H9 (cell line): ENCODE measurements around the gene TFAM. TPM values are rescaled to one million over a fixed set of nuclear protein-coding genes. Genes with fewer than 3 reads are reported as not detected.

Source experiments
- DNase-seq: peaks from one replicate; pipeline ENCODE4 v3.0.0-alpha.2; 2017
- H2AFZ ChIP-seq: one replicate; pipeline ENCODE4 v1.6.1; 2013; ENCODE audit warnings: mild to moderate bottlenecking, low read length, control low read depth, moderate library complexity
- H2AK5ac ChIP-seq: 2 replicates; pipeline ENCODE4 v1.6.1; 2013; ENCODE audit warnings: low read length, control low read depth, mixed read lengths; ENCODE audit not compliant: insufficient read length
- H2BK120ac ChIP-seq: one replicate; pipeline ENCODE4 v1.6.1; 2013; ENCODE audit warnings: low read depth, mild to moderate bottlenecking, low read length, control low read depth, inconsistent platforms; ENCODE audit not compliant: poor library complexity, severe bottlenecking
- H2BK12ac ChIP-seq: 2 replicates; pipeline ENCODE4 v1.6.1; 2013; ENCODE audit warnings: low read length, control low read depth, mixed read lengths, low read depth; ENCODE audit not compliant: insufficient read length
- H2BK15ac ChIP-seq: 2 replicates; pipeline ENCODE4 v1.6.1; 2013; ENCODE audit warnings: low read depth, low read length, control low read depth
- H2BK20ac ChIP-seq: one replicate; pipeline ENCODE4 v1.6.1; 2013; ENCODE audit warnings: low read depth, mild to moderate bottlenecking, low read length, control low read depth, inconsistent platforms; ENCODE audit not compliant: poor library complexity, severe bottlenecking
- H2BK5ac ChIP-seq: 2 replicates; pipeline ENCODE4 v1.6.1; 2013; ENCODE audit warnings: low read length, control low read depth, mixed read lengths; ENCODE audit not compliant: insufficient read length
- H3K14ac ChIP-seq: 2 replicates; pipeline ENCODE4 v1.6.1; 2013; ENCODE audit warnings: low read length, control low read depth; ENCODE audit not compliant: insufficient read depth
- H3K18ac ChIP-seq: 2 replicates; pipeline ENCODE4 v1.6.1; 2013; ENCODE audit warnings: low read depth, mild to moderate bottlenecking, mixed read lengths, low read length, control low read depth; ENCODE audit not compliant: insufficient read length
- H3K23ac ChIP-seq: 2 replicates; pipeline ENCODE4 v1.6.1; 2013; ENCODE audit warnings: low read length, control low read depth, mixed read lengths, low read depth; ENCODE audit not compliant: insufficient read length
- H3K23me2 ChIP-seq: 2 replicates; pipeline ENCODE4 v1.6.1; 2013; ENCODE audit warnings: low read depth, mild to moderate bottlenecking, mixed read lengths, low read length, control low read depth; ENCODE audit not compliant: insufficient read length, poor library complexity, severe bottlenecking
- H3K27ac ChIP-seq: 2 replicates; pipeline ENCODE4 v1.5.1; 2013; ENCODE audit warnings: low read length, control low read depth, mixed read lengths, low read depth; ENCODE audit not compliant: insufficient read length
- H3K27me3 ChIP-seq: 2 replicates; pipeline ENCODE4 v1.6.1; 2013; ENCODE audit warnings: low read length, control low read depth, inconsistent platforms; ENCODE audit not compliant: insufficient read depth
- H3K4ac ChIP-seq: 2 replicates; pipeline ENCODE4 v1.6.1; 2013; ENCODE audit warnings: low read depth, mild to moderate bottlenecking, control low read depth, inconsistent platforms, low read length, moderate library complexity
- H3K4me1 ChIP-seq: 2 replicates; pipeline ENCODE4 v1.6.1; 2013; ENCODE audit warnings: low read length, control low read depth, inconsistent platforms; ENCODE audit not compliant: insufficient read depth
- H3K4me2 ChIP-seq: 2 replicates; pipeline ENCODE4 v1.6.1; 2013; ENCODE audit warnings: low read length, control low read depth, mixed read lengths; ENCODE audit not compliant: insufficient read length, insufficient read depth
- H3K56ac ChIP-seq: 2 replicates; pipeline ENCODE4 v1.6.1; 2013; ENCODE audit warnings: low read depth, mild to moderate bottlenecking, mixed read lengths, low read length, control low read depth; ENCODE audit not compliant: insufficient read length
- H3K79me1 ChIP-seq: 2 replicates; pipeline ENCODE4 v1.6.1; 2013; ENCODE audit warnings: low read depth, mild to moderate bottlenecking, moderate library complexity, low read length, control low read depth, inconsistent platforms; ENCODE audit not compliant: insufficient read depth, poor library complexity, severe bottlenecking
- H3K79me2 ChIP-seq: 2 replicates; pipeline ENCODE4 v1.6.1; 2013; ENCODE audit warnings: low read length, control low read depth, inconsistent platforms; ENCODE audit not compliant: insufficient read depth
- H3K9ac ChIP-seq: 2 replicates; pipeline ENCODE4 v1.6.1; 2013; ENCODE audit warnings: low read length, control low read depth, mixed read lengths; ENCODE audit not compliant: insufficient read length; ENCODE audit errors: extremely low read depth
- H3K9me3 ChIP-seq: one replicate; pipeline ENCODE4 v1.6.1; 2013; ENCODE audit warnings: low read depth, low read length, inconsistent platforms; ENCODE audit not compliant: control insufficient read depth
- H3T11ph ChIP-seq: one replicate; pipeline ENCODE4 v1.6.1; 2013; ENCODE audit warnings: mild to moderate bottlenecking, low read length, control low read depth, inconsistent platforms
- H4K20me1 ChIP-seq: one replicate; pipeline ENCODE4 v1.6.1; 2013; ENCODE audit not compliant: control insufficient read depth, insufficient read length, insufficient read depth
- H4K5ac ChIP-seq: 2 replicates; pipeline ENCODE4 v1.6.1; 2013; ENCODE audit warnings: low read depth, mild to moderate bottlenecking, mixed read lengths, low read length, control low read depth; ENCODE audit not compliant: insufficient read length
- H4K8ac ChIP-seq: replicated peaks from 2 replicates; pipeline ENCODE4 v1.6.1; 2013; ENCODE audit warnings: low read length, control low read depth, mixed read lengths, low read depth; ENCODE audit not compliant: insufficient read length
- H4K91ac ChIP-seq: 2 replicates; pipeline ENCODE4 v1.6.1; 2013; ENCODE audit warnings: low read depth, mild to moderate bottlenecking, moderate library complexity, mixed read lengths, low read length, control low read depth; ENCODE audit not compliant: insufficient read length
- H3K27ac Mint-ChIP-seq, 3 experiments: 2 replicates in 2 of 3; 3 replicates in 1 of 3; pipeline ENCODE4 v1.8.0; 2020 to 2021; ENCODE audit warnings: mixed read lengths in 3 of 3, mild to moderate bottlenecking in 1 of 3, moderate library complexity in 1 of 3
- H3K27me3 Mint-ChIP-seq: 2 replicates; pipeline ENCODE4 v1.8.0; 2021; ENCODE audit warnings: low read depth, mild to moderate bottlenecking, moderate library complexity, mixed read lengths
- H3K36me3 Mint-ChIP-seq, 3 experiments: 2 replicates in 2 of 3; 3 replicates in 1 of 3; pipeline ENCODE4 v1.8.0; 2020 to 2021; ENCODE audit warnings: low read depth in 3 of 3, mixed read lengths in 3 of 3; ENCODE audit not compliant: insufficient read depth in 1 of 3
- H3K4me1 Mint-ChIP-seq, 2 experiments: 2 replicates each; pipeline ENCODE4 v1.8.0; 2020; ENCODE audit warnings: mixed read lengths in 2 of 2
- H3K4me3 Mint-ChIP-seq, 2 experiments: 2 replicates in 1 of 2; 3 replicates in 1 of 2; pipeline ENCODE4 v1.8.0; 2020 to 2021; ENCODE audit warnings: mild to moderate bottlenecking in 2 of 2, mixed read lengths in 2 of 2, moderate library complexity in 1 of 2
- H3K9me3 Mint-ChIP-seq, 2 experiments: 2 replicates in 1 of 2; 3 replicates in 1 of 2; pipeline ENCODE4 v1.8.0; 2020; ENCODE audit warnings: mild to moderate bottlenecking in 2 of 2, mixed read lengths in 2 of 2, moderate library complexity in 1 of 2
- CTCF ChIP-seq: fragments of 200-600 bp; sonication (generic); conservative IDR thresholded peaks from 3 replicates; pipeline ENCODE4 v1.8.0; 2021; ENCODE audit warnings: antibody characterized with exemption, mild to moderate bottlenecking
- WGBS: extraction: QIAGEN DNeasy Blood & Tissue Kit; methylation state at CpG from one replicate; pipeline ENCODE4 v1.1.7; 2013; ENCODE audit warnings: missing lambda C conversion rate, low lambda C conversion rate, mixed read lengths; ENCODE audit not compliant: insufficient read length; ENCODE audit errors: extremely low coverage; 5-methylcytosine and 5-hydroxymethylcytosine counted together
- total RNA-seq: library from RNA; stranded (reverse); gene quantifications from 2 replicates; pipeline ENCODE4 v1.2.1, GENCODE V29; 2021

TFAM gene
- total RNA-seq, 1 experiment from 2014 or later: 144 TPM

- Histone ChIP-seq H3K56ac (no peak overlapping the region), H2BK15ac (no peak overlapping the region), H3K14ac (no peak overlapping the region), H2BK12ac (no peak overlapping the region), H3K4ac (no peak overlapping the region), H3K4me1 (peaks cover 3% of the 10 kb centered on the region; the same call in 1 of the 2 replicates), H3K9ac (no peak overlapping the region), H2BK120ac (no peak overlapping the region), H2AFZ (no peak overlapping the region), H3K79me1 (peaks cover 3% of the 10 kb centered on the region), H3K27me3 (no peaks in the 10 kb centered on the region), H2BK20ac (no peak overlapping the region), H3K9me3 (no peaks in the 10 kb centered on the region), H4K91ac (no peak overlapping the region), H3K27ac (no peak overlapping the region), H4K5ac (no peak overlapping the region), H3K23ac (no peak overlapping the region), H3K4me2 (no peak overlapping the region), H3T11ph (no peak overlapping the region), H4K8ac (no peak overlapping the region), H4K20me1 (no peaks in the 10 kb centered on the region), H2AK5ac (no peak overlapping the region), H3K18ac (no peak overlapping the region), H2BK5ac (no peak overlapping the region), H3K23me2 (no peaks in the 10 kb centered on the region), H3K79me2 (peaks cover 3% of the 10 kb centered on the region; the same call in 1 of the 2 replicates)
- H3K4me1 Mint-ChIP-seq: peaks cover 23 to 35% of the 10 kb centered on the region in 2 experiments
- no peak overlapping the region for H3K4me3 Mint-ChIP-seq
- peak overlapping the region in 2 of 3 experiments; percentile 32 to 40; a peak in 2 of 7 replicates for H3K27ac Mint-ChIP-seq
- H3K9me3 Mint-ChIP-seq: no peaks in the 10 kb centered on the region
- H3K27me3 Mint-ChIP-seq: no peaks in the 10 kb centered on the region
- no peak for TF ChIP-seq CTCF
- no peaks in the 10 kb centered on the region for H3K36me3 Mint-ChIP-seq
- no CpG with 5 or more reads among the region's 2 CpGs for WGBS
- DNase-seq: no peak
These were observed 32.1 kb upstream of the TFAM start for GRCh38 chr10:58352956-58353610.
